Kidney glomerular epithelial cell (primary cell): ENCODE results near the gene GHR.

Experiments
- DNase-seq: peaks from one replicate; lab custom pipeline; 2025; lab: John Stamatoyannopoulos, UW

Gene GHR

GRCh38 chr5:42423285-42424165 lies at the start of gene GHR:
Gene GHR (plus strand): TSS chr5:42423439. CDS start chr5:42565875, 142,436 bp downstream.
- DNase-seq, result peak; percentile 89

DNA sequence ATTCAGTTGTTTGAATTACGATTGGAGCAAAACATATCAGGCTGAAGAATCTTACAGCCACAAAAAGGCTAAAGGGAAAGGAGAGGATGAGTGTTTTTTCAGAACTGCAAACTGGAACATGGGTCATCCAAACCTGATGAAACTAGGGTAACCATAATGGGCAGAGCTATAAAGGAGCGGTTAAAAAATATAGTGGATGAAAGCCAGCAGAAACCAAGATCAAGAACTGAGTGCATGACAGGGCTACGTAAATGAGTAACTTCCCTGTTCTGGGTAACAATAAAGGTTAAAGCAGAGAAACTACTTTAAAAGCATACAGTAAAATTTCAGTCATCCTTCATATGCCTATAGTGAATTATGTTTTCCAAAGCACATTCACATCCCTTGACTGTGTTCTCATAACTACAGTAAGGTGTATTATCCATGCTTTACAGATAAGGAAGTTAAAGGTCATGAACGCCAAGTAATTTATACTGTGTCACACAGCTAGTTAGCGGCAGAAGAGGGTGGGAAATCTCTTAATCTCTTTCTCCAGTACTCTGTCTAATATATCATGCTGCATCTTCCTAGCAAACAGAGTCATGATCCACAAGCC lies 48.5 kb upstream of the GHR start:
- no peak for DNase-seq

DNA sequence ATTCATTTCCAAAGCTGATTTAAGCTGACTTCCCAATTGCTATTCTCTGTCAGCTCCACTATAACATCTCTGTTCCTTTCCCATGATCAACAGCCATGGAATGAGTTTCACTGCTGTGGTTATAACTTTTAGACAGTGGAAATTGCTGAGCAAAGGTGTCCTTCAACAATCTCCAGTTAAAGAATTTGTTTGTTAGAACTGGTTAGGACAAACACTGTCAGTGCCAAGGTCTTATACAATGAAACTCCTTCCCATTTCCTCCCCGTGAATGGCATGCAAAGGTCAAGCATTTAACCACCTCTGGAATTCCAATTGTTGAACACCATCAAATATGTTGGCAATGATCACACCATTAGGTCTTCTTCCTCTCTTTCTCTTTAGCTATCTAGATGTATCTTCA lies 45.7 kb upstream of the GHR start:
- peak; percentile 86 for DNase-seq

DNA sequence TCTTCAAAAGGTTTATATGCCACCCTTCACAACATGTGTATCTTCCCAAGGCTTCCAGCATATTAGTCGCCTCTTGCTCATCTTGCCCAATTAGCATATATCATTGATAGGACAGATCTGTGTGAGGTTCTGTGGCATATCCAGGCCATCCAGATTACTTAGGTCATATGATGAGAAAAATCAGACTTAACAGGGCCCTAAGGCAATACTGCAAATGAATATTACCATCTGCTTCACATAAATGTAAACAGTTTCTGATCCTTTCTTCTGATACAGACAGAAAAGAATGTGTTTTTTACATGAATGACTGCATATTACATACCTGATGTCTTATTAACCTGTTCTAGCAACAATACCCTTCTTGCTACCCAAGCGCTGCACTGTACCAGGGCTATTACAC lies 41.3 kb upstream of the GHR start:
- DNase-seq, result no peak

GRCh38 chr5:42387563-42387962 lies 35.7 kb upstream of the GHR start:
- DNase-seq, result no peak

GRCh38 chr5:42390115-42390514 lies 33.1 kb upstream of the GHR start:
- DNase-seq, result no peak

DNA sequence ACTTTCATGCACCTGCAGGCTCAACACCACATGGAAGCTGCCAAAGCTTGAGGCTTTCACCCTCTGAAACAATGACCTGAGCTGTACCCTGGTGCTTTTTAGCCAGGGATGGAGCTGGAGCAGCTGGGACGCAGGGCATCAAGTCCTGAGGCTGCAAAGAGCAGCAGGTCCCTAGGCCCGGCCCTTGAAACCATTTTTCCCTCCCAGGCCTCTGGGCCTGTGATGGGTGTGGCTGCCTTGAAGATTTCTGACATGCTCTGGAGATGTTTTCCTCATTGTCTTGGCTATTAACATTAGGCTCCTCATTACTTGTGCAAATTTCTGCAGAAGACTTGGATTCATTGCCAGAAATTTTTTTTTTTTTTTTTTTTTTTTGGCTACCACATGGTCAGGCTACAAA lies 30.3 kb upstream of the GHR start:
- no peak for DNase-seq

- no peak for DNase-seq
Measured at GRCh38 chr5:42396111-42396510, 27.1 kb upstream of the GHR start.

DNA sequence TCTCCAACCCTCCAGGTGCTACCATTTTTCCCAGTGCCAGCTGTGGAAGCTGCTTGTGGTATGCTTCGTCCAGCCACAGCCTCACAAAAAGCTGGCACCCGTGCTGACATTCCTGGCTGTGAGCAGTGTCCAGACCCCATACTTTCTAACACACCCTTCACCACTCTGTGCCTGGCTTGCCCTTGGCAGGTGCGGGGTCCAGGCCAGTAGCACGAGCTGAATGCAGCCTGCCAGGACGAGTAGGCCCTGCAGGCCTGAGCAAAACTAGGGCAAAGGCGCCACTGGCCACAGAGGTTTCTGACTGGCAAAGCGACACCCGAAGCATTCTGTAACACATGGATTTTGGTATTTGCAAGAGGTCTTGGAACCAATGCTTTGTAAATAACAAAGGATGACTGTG lies 26.0 kb upstream of the GHR start:
- DNase-seq, result no peak

DNA sequence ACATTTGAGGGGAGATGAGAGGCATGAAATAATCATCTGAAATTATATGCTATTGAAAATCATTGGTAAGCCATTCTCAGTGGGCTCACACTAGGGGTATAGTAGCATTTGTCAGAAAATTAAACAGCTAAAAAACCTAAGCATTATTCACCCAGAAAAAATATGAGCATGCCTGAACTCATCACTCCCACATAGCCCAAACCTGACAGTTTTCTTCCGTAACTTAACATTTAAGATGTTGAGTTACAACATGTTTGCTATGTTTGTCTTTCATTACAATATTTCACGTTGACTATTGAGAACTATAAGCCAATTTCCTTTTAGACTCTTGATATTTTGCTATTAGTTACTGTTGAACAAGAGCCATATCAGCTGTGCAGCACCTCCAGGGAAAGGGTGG lies 23.5 kb upstream of the GHR start:
- no peak for DNase-seq

DNA sequence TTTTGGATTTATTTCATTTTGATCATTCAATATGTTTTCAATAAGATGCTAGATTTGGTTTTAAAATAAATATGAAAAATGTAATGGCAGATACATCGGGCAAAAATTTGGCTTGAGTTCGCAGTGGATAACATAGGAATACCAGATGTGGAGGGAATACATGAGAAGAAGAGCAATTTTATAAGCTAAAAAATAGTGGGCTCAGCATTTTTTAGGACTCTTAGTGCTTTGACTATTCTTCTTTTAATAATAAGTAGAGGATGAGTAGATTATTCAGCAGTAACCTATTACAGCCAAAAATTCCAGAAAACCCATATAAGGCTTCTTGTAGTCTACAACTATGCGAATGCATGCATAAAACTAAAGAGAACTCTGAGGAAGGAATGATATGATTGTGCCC lies 22.8 kb upstream of the GHR start:
- DNase-seq, result no peak

- no peak for DNase-seq
Measured at GRCh38 chr5:42403236-42403635, 20.0 kb upstream of the GHR start.

DNA sequence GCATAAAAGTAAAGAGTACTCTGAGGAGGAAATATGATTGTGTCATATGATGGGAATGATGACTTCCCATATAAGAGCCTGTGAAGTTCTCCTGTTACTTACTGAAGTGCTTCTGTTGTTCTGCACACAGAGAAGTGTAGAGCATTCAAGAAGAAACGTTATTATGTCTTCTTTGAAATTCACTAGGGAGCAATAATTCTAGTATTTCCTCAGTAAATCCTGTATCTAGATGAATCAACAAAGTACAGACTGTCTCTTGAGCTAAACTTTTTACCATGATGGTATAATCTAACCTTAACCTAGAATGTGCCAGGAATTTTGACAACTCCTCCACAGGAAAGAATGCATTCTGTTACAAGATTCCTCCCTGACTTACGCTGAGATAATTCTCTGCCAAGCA lies 18.9 kb upstream of the GHR start:
- peak; percentile 61 for DNase-seq

GRCh38 chr5:42419294-42419693 lies 3.9 kb upstream of the GHR start:
- no peak for DNase-seq

- peak; percentile 63 for DNase-seq
Measured at GRCh38 chr5:42422656-42423280, 471 bp upstream of the GHR start.

GRCh38 chr5:42426016-42426415 lies 2.8 kb downstream of the GHR start:
- DNase-seq, result no peak

DNA sequence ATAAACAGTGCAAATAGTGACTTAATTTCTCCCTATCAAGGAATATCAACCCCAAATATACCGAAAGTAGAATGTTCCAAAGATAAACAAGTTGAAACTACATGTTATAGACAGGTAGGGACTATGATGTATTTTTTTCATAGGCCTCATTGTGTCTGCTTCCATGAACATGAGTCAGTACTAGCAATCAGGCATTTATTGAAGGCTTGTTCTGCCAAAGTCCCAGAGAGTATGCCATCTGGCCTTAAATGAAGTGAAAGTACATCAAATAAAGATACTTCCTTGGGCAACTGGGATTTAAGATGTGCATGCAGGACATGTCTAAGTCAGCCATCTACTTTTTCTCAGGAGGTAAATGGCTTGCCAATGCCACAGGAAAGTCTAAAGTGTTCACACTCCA lies 6.5 kb downstream of the GHR start:
- no peak for DNase-seq

- no peak for DNase-seq
Measured at GRCh38 chr5:42434047-42434724, 10.9 kb downstream of the GHR start.

DNA sequence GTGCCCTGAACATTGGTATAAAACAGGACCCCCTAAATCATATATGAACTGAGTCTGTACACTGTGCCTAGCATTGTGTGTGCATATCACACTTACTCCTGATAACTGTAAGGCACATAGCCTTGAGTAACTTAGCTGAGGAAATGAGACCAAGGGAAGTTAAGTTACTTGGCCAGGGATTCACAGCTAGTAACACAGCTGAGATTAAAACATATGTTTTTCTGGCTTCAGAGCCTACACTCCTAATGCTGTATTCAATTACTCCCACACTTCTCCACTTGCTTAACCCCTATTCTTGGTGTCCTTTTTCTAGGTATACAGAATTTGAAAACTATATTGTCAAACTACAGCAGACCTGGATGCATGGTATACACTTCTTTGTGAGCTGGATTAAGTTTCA lies 12.8 kb downstream of the GHR start:
- DNase-seq, result no peak

- no peak for DNase-seq
Measured at GRCh38 chr5:42454216-42454995, 31.2 kb downstream of the GHR start.

DNA sequence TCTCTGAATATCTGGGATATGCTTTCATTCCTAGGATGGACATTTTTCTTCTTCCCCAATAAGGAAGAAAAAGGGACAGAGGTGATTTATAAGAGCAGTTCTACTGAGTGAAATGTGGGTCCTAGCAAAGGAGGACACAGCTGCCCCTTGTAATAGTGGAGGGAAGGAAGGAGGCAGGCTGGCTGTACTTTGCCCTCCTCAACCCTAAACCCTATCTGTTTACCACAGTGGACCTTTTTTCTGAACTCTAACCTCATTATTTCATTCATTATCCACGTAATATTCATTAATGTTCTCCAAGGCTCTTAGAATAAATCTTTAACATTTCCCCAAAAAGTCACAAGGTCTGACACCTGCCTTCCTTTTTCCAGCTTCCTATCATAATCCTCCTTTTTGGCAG lies 37.8 kb downstream of the GHR start:
- no peak for DNase-seq

GRCh38 chr5:42461507-42461906 lies 38.3 kb downstream of the GHR start:
- no peak for DNase-seq
